Measurements from ENCODE around the gene INPP4A. TPM values are rescaled to one million over a fixed set of nuclear protein-coding genes. Genes with fewer than 3 reads are reported as not detected.

INPP4A gene
- total and polyA plus RNA-seq, 10 of the 15 experiments (the other 5 are each of a cell fraction or from before 2014, with no cell fraction given) = 4.7 to 62.3 (median 36.9) TPM

DNA sequence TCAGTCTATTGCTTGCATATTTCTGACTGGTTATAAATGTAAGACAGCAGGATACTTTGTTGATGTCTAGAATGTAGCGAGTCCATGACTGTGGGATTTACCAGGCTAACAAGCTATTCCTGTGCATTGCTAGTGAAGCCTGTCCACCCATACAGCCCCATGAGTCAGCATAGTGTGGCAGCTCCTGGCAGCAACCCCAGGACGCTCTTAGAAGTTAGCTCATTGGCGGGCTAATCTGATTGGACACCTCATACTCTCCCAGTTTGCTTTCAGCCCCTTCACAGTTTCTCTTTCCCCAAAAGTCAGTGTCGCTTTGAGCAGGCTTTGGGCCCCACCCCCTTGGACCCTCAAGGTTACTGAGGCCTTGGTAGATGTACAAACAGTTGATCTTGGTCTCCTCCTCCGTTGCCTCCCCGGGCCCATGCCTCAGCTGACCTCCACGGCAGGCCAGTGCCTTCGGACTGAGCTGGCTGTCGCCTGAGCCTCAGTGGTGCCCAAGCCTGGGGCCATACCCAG lies 115.7 kb downstream of the INPP4A start (continued):
- TF ChIP-seq POU2F2 (IDR thresholded peaks at IDR 0.05; ENCODE audit: borderline replicate concordance, low read depth, low read length) (no peak), HDAC6 (IDR thresholded peaks at IDR 0.05; ENCODE audit: unreplicated experiment) (no peak), EED (IDR thresholded peaks at IDR 0.05; ENCODE audit: low read depth) (no peak), ZZZ3 (IDR thresholded peaks at IDR 0.05; ENCODE audit: control insufficient read depth, insufficient read length, low read depth) (no peak), NBN (IDR thresholded peaks at IDR 0.05) (no peak)
- TF ChIP-seq, protein P1, sequence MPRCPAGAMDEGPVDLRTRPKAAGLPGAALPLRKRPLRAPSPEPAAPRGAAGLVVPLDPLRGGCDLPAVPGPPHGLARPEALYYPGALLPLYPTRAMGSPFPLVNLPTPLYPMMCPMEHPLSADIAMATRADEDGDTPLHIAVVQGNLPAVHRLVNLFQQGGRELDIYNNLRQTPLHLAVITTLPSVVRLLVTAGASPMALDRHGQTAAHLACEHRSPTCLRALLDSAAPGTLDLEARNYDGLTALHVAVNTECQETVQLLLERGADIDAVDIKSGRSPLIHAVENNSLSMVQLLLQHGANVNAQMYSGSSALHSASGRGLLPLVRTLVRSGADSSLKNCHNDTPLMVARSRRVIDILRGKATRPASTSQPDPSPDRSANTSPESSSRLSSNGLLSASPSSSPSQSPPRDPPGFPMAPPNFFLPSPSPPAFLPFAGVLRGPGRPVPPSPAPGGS (IDR thresholded peaks at IDR 0.05; ENCODE audit: borderline replicate concordance, insufficient read depth, low read depth, low read length, poor library complexity, severe bottlenecking) = no peak

GRCh38 chr2:98561018-98561417 lies 116.4 kb downstream of the INPP4A start:
- H3K27me3 ChIP-seq (replicated peaks in 1 of 2; ENCODE audit: control insufficient read depth in 2 of 2, insufficient read depth in 2 of 2, low read length in 1 of 2) = no peaks in the 10 kb centered on the region
- no peak overlapping the region for H3K9ac ChIP-seq (ENCODE audit: control insufficient read depth, insufficient read depth, low read length)
- ChIA-PET POLR2A (interaction anchor here (1.1 kb wide), 1 partner anchor 9 kb away, joined by 3 read pairs; no protein-coding TSS in a partner anchor), RAD21 (ENCODE audit: unreplicated experiment) (no interaction called here), SMC1A (ENCODE audit: uncharacterized antibody, unreplicated experiment) (interaction anchor here (0.9 to 1.5 kb wide), 2 partner anchors 22 to 115 kb away, joined by 3 read pairs; no protein-coding TSS in a partner anchor), CTCF (interaction anchor here (5.2 kb wide), 1 partner anchor 8 kb away, joined by 24 read pairs; no protein-coding TSS in a partner anchor)
- H3K36me3 ChIP-seq (ENCODE audit: control insufficient read depth in 2 of 2, insufficient read depth in 2 of 2, low read length in 1 of 2) = peaks cover 24 to 47% of the 10 kb centered on the region in 2 experiments
- H3K4me1 ChIP-seq (ENCODE audit: control insufficient read depth, insufficient read depth, low read length) = peaks cover 10% of the 10 kb centered on the region
- H3K4me3 ChIP-seq = no peak overlapping the region
- FAIRE-seq (no peak), ATAC-seq (no peak), DNase-seq (ENCODE audit: low read depth, low spot score) (no peak)
- no peaks in the 10 kb centered on the region for H4K20me1 ChIP-seq (ENCODE audit: control insufficient read depth, insufficient read depth)
- H3K4me2 ChIP-seq (ENCODE audit: control insufficient read depth, insufficient read depth) = no peak overlapping the region
- in situ Hi-C loops (cut with MboI) = no loop called here
- no TSS peak for BruUV-seq (replicated peaks)
- no peak overlapping the region for H3K27ac ChIP-seq (ENCODE audit: control insufficient read depth, insufficient read depth)
- H2AFZ ChIP-seq (ENCODE audit: control insufficient read depth, low read depth, low read length) = no peak overlapping the region
- whole genome bisulfite sequencing (ENCODE audit: insufficient coverage, insufficient replicate concordance, low lambda C conversion rate, missing lambda C conversion rate) = over 99% methylated on average over 9 of the region's 9 CpGs
- no peaks in the 10 kb centered on the region for H3K9me3 ChIP-seq (replicated peaks; ENCODE audit: control insufficient read depth, insufficient read depth, low read length)
- intact Hi-C loops (cut with micrococcal nuclease; ENCODE audit: unreplicated experiment) = no loop called here
- no peaks in the 10 kb centered on the region for H3K79me2 ChIP-seq (ENCODE audit: control insufficient read depth, insufficient read depth, low read length)
- TF ChIP-seq BHLHE40 (IDR thresholded peaks at IDR 0.05; ENCODE audit: borderline replicate concordance in 1 of 2, low read depth in 2 of 2, low read length in 1 of 2) = no peak
- TF ChIP-seq, protein P2, sequence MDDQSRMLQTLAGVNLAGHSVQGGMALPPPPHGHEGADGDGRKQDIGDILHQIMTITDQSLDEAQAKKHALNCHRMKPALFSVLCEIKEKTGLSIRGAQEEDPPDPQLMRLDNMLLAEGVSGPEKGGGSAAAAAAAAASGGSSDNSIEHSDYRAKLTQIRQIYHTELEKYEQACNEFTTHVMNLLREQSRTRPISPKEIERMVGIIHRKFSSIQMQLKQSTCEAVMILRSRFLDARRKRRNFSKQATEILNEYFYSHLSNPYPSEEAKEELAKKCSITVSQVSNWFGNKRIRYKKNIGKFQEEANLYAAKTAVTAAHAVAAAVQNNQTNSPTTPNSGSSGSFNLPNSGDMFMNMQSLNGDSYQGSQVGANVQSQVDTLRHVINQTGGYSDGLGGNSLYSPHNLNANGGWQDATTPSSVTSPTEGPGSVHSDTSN (IDR thresholded peaks at IDR 0.05; ENCODE audit: insufficient replicate concordance, low read depth, low read length) = no peak
- no peak for TF ChIP-seq TCF7 (IDR thresholded peaks at IDR 0.05; ENCODE audit: borderline replicate concordance)
- no peak for TF ChIP-seq KLF5 (IDR thresholded peaks at IDR 0.05; ENCODE audit: partially characterized antibody)
- TF ChIP-seq POLR2AphosphoS2 (IDR thresholded peaks at IDR 0.05; ENCODE audit: low read depth, low read length) = no peak
- TF ChIP-seq SMAD5 (IDR thresholded peaks at IDR 0.05; ENCODE audit: low read depth) = no peak
- no peak for TF ChIP-seq ELK1 (IDR thresholded peaks at IDR 0.05; ENCODE audit: low read depth, low read length)
- no peak for TF ChIP-seq HDAC6 (IDR thresholded peaks at IDR 0.05; ENCODE audit: unreplicated experiment)
- TF ChIP-seq, protein P3, sequence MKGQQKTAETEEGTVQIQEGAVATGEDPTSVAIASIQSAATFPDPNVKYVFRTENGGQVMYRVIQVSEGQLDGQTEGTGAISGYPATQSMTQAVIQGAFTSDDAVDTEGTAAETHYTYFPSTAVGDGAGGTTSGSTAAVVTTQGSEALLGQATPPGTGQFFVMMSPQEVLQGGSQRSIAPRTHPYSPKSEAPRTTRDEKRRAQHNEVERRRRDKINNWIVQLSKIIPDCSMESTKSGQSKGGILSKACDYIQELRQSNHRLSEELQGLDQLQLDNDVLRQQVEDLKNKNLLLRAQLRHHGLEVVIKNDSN (IDR thresholded peaks at IDR 0.05; ENCODE audit: borderline replicate concordance, extremely low read length, insufficient read depth, low read depth, low read length) = no peak
- TF ChIP-seq SUPT20H (IDR thresholded peaks at IDR 0.05; ENCODE audit: borderline replicate concordance, control insufficient read depth, low read depth, low read length) = no peak
- no peak for TF ChIP-seq ZSCAN29 (IDR thresholded peaks at IDR 0.05)
- no peak for TF ChIP-seq SREBF1 (IDR thresholded peaks at IDR 0.05; ENCODE audit: low read length)
- TF ChIP-seq CHD2 (IDR thresholded peaks at IDR 0.05; ENCODE audit: borderline replicate concordance, low read depth, low read length) = no peak

Measured in GM12878 (cell line).